OCI-M1 (cell line): Measurements from ENCODE around the gene ANAPC2.
A peak's percentile ranks its signal among the peaks of the same experiment; 100 is the strongest.

Source experiments
- DNase-seq: peaks from one replicate; lab custom pipeline; 2025; lab: John Stamatoyannopoulos, UW

Gene ANAPC2

GRCh38 chr9:137214620-137215019, 26.3 kb upstream of the ANAPC2 start:
- no peak for DNase-seq

GRCh38 chr9:137213160-137214060, 25.1 kb upstream of the ANAPC2 start:
- no peak for DNase-seq

- DNase-seq = no peak
Measured at GRCh38 chr9:137212520-137212919, 24.2 kb upstream of the ANAPC2 start.

GRCh38 chr9:137211532-137211931, 23.2 kb upstream of the ANAPC2 start:
- DNase-seq = no peak

- DNase-seq = no peak
Measured at GRCh38 chr9:137206602-137207001, 18.2 kb upstream of the ANAPC2 start.

GRCh38 chr9:137205126-137206069, 17.0 kb upstream of the ANAPC2 start, which contains the start of the genes NDOR1 and TMEM203:
Gene NDOR1, plus strand, starts transcription at chr9:137205700. Its CDS starts 78 bp downstream, at chr9:137205778.
Gene TMEM203, minus strand, starts transcription at chr9:137205648. Its CDS starts 234 bp downstream, at chr9:137205414.
- peak; percentile 92 for DNase-seq

GRCh38 chr9:137204731-137205125, 16.4 kb upstream of the ANAPC2 start:
- DNase-seq = no peak

DNA sequence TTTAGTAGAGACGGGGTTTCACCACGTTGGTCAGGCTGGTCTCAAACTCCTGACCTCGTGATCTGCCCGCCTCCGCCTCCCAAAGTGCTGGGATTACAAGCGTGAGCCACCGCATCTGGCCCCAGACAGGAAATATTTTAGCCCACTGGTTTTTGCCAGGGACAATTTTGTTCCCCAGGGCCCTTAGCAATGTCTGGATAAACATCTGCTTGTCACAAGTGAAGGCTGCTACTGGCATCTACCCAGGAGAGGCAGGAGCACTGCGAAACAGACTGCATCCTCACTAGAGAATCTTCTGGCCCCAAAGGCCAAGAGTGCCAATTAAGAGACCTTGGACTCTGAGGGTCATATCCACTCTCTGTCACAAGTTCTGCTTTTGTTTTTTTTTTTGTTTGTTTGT, 14.6 kb upstream of the ANAPC2 start:
- DNase-seq = no peak

DNA sequence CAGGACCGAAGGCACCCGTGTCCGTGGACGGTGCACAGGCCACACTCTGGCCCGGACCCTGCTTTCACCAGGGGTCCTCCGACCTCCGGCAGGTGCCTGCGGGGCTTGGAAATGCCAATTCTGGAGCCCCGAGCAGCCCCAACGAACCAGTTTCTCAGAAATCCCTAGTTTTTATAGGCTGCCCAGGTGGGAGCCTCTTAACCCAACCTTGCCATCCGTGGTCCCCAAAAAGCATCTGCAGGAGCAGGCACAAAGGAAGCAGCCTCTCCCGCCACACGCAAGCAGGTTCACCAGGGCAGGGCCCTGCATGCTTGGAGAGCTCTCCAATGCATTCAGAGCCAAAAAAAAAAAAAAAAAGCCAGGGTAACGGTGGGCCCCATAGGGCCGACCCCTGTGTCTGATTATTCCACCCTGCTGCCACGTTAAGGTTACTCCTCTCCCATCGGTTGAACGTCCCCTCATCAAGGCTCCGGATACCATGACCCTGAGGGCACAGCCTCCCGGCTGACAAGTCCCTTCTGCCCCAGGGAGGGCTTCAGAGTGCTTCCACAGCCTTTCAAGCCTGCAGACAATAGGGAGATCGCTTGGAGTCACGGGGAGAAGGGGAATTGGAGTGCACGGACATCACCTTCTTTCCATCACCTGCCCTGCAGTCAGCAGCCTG, 13.0 kb upstream of the ANAPC2 start:
- DNase-seq = no peak

DNA sequence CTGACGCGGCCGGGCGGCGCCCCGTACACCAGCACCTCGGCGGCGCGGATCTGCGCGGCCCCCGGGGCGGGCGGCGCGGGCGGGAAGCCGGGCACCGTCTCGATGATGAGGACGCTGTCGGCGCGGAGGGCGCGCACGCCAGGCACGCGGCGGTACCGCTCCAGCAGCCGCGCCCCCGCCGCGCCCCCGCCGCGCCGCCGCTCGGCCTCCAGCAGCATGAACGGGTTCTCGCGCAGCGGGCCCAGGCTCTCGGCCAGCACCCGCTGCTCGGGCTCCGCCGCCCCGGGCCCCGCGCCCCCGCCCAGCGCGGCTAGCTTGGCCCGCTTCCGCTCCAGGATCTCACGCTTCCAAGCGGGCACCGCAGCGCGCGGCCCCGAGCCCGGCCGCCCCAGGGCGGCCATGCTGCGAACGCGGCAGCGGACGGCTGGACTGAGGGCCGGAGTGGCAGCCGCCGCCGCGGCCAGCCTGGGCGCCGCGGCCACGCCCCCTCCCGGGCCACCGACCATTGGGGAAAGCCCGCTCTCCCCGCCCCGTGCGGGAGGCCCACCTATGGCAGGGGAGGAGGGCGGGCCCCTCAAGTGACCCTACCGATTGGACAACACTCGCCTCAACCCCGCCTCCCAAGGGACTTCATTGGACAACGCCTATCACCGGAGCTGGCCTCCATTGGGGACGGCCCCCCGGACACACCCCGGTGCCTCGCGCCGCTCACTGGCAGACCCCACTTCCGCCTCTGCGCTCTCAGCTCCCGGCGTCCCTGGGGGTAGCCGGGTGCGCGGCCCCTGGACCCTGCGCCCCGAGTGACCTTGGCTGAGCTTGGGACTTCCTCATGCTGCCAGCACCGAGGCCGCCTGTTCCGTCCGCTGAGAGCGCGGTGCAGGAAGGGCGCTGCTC, 12.2 kb upstream of the ANAPC2 start, which contains the start of gene TPRN:
TPRN (minus strand) TSS at position 431 of the 894 bp plus-strand sequence; CDS start at position 401, 30 bp downstream.
- peak; percentile 99 for DNase-seq

- no peak for DNase-seq
Measured at GRCh38 chr9:137199411-137200121, 11.2 kb upstream of the ANAPC2 start.

DNA sequence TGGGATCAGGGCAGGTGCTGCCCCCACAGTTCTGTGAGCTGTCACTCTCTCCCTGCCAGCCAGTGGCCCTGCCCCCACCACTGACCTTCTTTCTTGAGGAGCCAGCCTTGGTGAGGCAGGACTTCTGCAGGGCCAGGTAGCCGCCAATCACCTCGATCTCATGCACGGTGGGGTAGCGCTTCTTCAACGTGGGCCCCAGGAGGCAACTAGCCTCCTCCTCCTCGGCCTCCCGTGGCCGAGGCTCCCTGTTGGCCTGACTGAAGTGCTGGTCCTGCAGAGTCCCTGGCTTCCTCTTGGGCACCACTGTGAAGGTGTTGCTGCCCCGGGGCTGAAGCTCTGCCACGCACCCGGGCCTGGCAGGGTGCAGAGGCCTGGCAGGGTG, 10.5 kb upstream of the ANAPC2 start:
- DNase-seq = no peak

- DNase-seq = no peak
Measured at GRCh38 chr9:137198051-137198901, 9.9 kb upstream of the ANAPC2 start.

DNA sequence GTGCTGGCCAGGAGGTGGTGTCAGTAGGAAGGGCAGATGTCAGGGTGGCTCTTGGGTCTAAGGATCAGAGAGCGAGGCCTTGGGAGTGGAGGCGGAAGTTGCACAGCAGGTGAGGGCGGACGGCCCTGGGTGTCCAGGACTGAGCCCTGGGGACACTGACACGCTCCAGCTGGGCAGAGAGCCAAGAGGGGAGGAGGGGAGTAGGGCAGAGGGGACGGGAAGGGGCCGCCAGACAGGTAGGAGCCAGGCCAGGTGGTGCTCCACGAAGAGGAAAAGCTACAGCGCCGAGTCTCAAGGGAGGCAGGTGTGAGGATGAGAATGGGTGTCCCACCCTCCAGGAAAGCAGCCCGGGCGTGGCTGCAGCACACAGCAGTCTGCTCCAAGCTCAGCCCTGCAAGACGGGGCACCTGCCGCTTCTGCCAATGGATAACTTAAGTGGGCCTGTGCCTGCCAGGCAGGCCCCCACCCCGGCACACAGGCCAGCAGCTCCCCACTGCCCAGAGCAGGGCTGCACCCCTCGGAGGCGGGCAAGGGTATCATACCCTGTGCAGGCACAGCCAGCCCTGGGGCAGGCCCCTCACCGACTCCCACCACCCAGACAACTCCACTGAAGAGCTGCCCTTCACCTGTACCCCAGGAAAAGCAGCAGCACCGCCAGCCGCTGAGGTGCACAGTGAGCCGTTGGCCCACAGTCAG, 7.3 kb upstream of the ANAPC2 start:
- DNase-seq = no peak

GRCh38 chr9:137194909-137195308, 6.5 kb upstream of the ANAPC2 start:
- DNase-seq = no peak

- DNase-seq = no peak
Measured at GRCh38 chr9:137194388-137194787, 6.0 kb upstream of the ANAPC2 start.

- no peak for DNase-seq
Measured at GRCh38 chr9:137193771-137194170, 5.4 kb upstream of the ANAPC2 start.

- no peak for DNase-seq
Measured at GRCh38 chr9:137192859-137193258, 4.5 kb upstream of the ANAPC2 start.

DNA sequence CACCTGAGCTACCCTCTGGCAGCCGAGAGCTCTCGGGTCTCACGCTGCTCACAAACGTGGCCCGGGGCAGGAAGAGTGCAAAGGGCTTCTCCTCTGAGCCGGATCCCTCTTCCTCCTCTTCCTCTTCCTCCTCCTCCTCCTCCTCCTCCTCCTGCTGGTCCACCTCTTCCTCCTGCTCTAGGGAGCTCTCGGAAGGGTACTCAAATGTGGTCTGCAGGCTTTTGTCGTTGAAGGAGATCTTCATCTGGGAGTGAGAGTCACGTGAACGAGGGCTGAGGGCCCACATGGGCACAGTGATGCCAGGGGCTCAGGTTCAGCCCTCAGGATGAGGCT, 4.1 kb upstream of the ANAPC2 start:
- DNase-seq = no peak
